Cardiac fibroblast (primary cell): ENCODE measurements around the gene SF3B1.
"Not testable (repeated sequence)": the region's sequence is repeated elsewhere in the genome, so short reads cannot be mapped to it uniquely, and the experiment has no call there.

Experiments
- DNase-seq, 2 donors: peaks; one replicate each; pipeline versions ENCODE4 v3.0.0 to v3.0.0-alpha.2; 2010; ENCODE audit warnings: low read depth in 2 of 2
- H3K4me3 ChIP-seq, 2 donors: replicated peaks in 1 of 2; 1 replicate in 1 of 2; 2 replicates in 1 of 2; pipeline ENCODE4 v1.5.1; 2011; ENCODE audit warnings: low read depth in 2 of 2, low read length in 2 of 2, mild to moderate bottlenecking in 2 of 2, moderate library complexity in 1 of 2
- CTCF ChIP-seq: IDR thresholded peaks from one replicate; pipeline ENCODE4 v1.5.1; 2011; ENCODE audit warnings: low read depth, mild to moderate bottlenecking, low read length, inconsistent platforms

SF3B1 gene

DNA sequence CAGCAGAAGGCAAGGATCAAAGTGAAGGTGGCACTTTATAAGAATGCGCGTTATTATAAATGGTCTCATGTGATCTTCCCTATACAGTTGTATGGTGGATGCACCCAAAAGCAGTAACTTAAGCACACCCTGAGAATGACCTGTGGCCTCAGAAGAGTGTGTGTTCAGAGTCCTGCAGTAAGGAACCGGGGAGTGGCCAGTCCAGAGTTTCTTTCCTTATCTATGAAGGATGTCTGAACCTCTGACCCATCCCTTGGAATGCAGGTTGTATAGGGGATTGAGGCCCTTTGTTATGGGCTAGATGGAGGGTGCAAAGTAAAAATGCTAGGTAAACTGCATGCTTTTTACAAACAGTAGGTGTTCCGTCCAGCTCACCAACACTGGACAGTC lies 80.7 kb downstream of the SF3B1 start:
- DNase-seq = no peak
- no peak overlapping the region for H3K4me3 ChIP-seq
- TF ChIP-seq CTCF = no peak

GRCh38 chr2:197353393-197354168 lies 81.2 kb downstream of the SF3B1 start:
- no peak for TF ChIP-seq CTCF
- no peak overlapping the region for H3K4me3 ChIP-seq
- no peak for DNase-seq

DNA sequence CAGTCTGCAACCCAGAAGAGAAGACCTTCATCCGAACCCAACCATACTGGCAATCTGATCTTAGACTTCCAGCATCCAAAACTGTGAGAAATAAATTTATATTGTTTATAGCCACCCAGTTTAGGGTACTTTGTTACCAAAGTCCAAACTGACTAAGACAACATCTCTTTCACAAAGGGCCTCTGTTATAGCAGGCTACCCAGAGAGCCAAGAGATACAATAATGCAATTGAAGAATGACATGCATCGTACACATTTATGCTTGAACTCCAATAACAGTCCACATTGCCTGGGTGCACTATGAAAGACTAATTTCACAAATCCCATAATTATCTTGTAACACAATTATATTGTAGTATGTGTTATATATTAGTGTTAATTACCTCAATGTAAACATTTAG lies 85.1 kb downstream of the SF3B1 start:
- no peak for DNase-seq
- no peak for TF ChIP-seq CTCF
- no peak overlapping the region for H3K4me3 ChIP-seq

GRCh38 chr2:197348721-197349360 lies 86.0 kb downstream of the SF3B1 start:
- TF ChIP-seq CTCF = no peak
- DNase-seq = no peak
- H3K4me3 ChIP-seq = no peak overlapping the region

DNA sequence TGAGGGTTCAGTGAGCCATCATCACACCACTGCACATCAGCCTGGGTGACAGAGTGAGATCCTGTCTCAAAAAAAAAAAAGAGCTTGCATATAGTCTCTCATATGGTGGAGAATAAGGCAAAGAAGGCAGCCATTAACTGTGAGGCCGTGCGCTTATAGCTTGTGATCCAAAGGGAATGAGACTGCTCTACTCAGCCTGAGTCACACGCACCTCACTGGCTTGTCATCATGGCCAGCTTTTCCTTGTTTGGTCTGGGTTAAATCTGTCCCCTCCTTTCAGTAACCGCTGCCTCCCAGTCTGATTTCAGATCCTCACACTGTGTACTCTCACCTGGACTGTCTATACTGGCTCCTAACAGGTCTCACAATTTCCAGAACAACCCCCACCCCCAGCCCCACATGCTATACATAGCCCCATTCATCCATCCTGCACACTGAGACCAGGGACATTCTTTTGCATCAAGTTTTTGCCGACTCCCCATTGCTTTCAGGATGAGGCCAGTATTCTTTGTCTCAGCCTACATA lies 88.9 kb downstream of the SF3B1 start:
- H3K4me3 ChIP-seq = no peak overlapping the region
- DNase-seq = peak in 1 of 2 donors; percentile 9
- no peak for TF ChIP-seq CTCF

DNA sequence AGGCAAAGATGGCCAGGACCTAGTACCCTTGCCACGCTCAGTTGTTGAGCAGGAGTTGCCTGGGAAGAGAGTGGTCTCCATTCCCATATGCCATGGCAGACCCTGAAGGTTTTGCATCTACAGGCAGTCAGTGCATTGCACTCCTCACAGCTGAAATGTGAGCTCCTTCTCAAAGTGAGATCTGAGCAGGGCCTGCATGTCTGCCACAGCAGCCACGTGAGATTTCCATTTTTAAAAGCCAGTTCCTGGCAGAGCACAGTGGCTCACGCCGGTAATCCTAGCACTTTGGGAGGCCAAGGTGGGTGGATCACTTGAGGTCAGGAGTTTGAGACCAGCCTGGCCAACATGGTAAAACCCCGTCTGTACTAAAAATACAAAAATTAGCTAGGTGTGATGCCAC lies 90.9 kb downstream of the SF3B1 start:
- not testable (repeated sequence) for H3K4me3 ChIP-seq, DNase-seq

GRCh38 chr2:197340591-197340990 lies 94.2 kb downstream of the SF3B1 start:
- no peak overlapping the region for H3K4me3 ChIP-seq
- no peak for DNase-seq
- TF ChIP-seq CTCF = no peak
